Fibroblast of skin of right biceps (primary cell): ENCODE measurements around the gene LRRC47.

Experiments used
- DNase-seq: peaks from one replicate; pipeline ENCODE4 v3.0.0-alpha.2; 2013

The LRRC47 gene

GRCh38 chr1:3796215-3797061 lies at the start of gene LRRC47:
LRRC47 (minus strand) TSS chr1:3796498; CDS start chr1:3796476, 22 bp downstream.
- peak; percentile 90 for DNase-seq

- no peak for DNase-seq
Observed at GRCh38 chr1:3842912-3843311, 46.6 kb upstream of the LRRC47 start.

GRCh38 chr1:3841491-3841890 lies 45.2 kb upstream of the LRRC47 start:
- DNase-seq, result no peak

- DNase-seq, result no peak
Observed at GRCh38 chr1:3838788-3839187, 42.5 kb upstream of the LRRC47 start.

- DNase-seq, result no peak
Observed at GRCh38 chr1:3837685-3838084, 41.4 kb upstream of the LRRC47 start.

- DNase-seq, result no peak
Observed at GRCh38 chr1:3837200-3837599, 40.9 kb upstream of the LRRC47 start.

GRCh38 chr1:3836421-3836820 lies 40.1 kb upstream of the LRRC47 start:
- peak; percentile 10 for DNase-seq

- DNase-seq, result no peak
Observed at GRCh38 chr1:3834701-3835100, 38.4 kb upstream of the LRRC47 start.

GRCh38 chr1:3831689-3832088 lies 35.4 kb upstream of the LRRC47 start:
- DNase-seq, result peak; percentile 17

GRCh38 chr1:3828391-3828790 lies 32.1 kb upstream of the LRRC47 start:
- no peak for DNase-seq

GRCh38 chr1:3827813-3828307 lies 31.6 kb upstream of the LRRC47 start:
- DNase-seq, result no peak

GRCh38 chr1:3825356-3825755 lies 29.1 kb upstream of the LRRC47 start:
- DNase-seq, result no peak

- no peak for DNase-seq
Observed at GRCh38 chr1:3824650-3825049, 28.4 kb upstream of the LRRC47 start.

- DNase-seq, result no peak
Observed at GRCh38 chr1:3822421-3822820, 26.1 kb upstream of the LRRC47 start.

GRCh38 chr1:3821908-3822307 lies 25.6 kb upstream of the LRRC47 start:
- DNase-seq, result no peak

- DNase-seq, result no peak
Observed at GRCh38 chr1:3821447-3821846, 25.1 kb upstream of the LRRC47 start.

- DNase-seq, result no peak
Observed at GRCh38 chr1:3821004-3821403, 24.7 kb upstream of the LRRC47 start.

- no peak for DNase-seq
Observed at GRCh38 chr1:3820316-3820715, 24.0 kb upstream of the LRRC47 start.

GRCh38 chr1:3819771-3820200 lies 23.5 kb upstream of the LRRC47 start:
- no peak for DNase-seq

GRCh38 chr1:3817821-3818597 lies 21.7 kb upstream of the LRRC47 start:
- DNase-seq, result no peak

GRCh38 chr1:3817138-3817740 lies 20.9 kb upstream of the LRRC47 start:
- no peak for DNase-seq

GRCh38 chr1:3816331-3817137 lies 20.2 kb upstream of the LRRC47 start:
- no peak for DNase-seq
